ENCODE results near the gene MCRIP1.

MCRIP1 gene

GRCh38 chr17:81833160-81833920, at the start of gene MCRIP1:
Gene MCRIP1 (minus strand): TSS chr17:81833291. CDS start chr17:81824506, 8,785 bp downstream.
- peak; percentile 91 for DNase-seq

GRCh38 chr17:81879121-81879520, 46.0 kb upstream of the MCRIP1 start:
- DNase-seq = no peak

GRCh38 chr17:81878294-81878693, 45.2 kb upstream of the MCRIP1 start:
- no peak for DNase-seq

- DNase-seq = no peak
Observed at GRCh38 chr17:81877569-81877968, 44.5 kb upstream of the MCRIP1 start.

- DNase-seq = peak; percentile 65
Observed at GRCh38 chr17:81871387-81872230, 38.5 kb upstream of the MCRIP1 start.

GRCh38 chr17:81870981-81871386, 37.9 kb upstream of the MCRIP1 start, which contains the start of gene ARHGDIA:
Gene ARHGDIA (minus strand): TSS chr17:81871337. CDS start chr17:81869930, 1,407 bp downstream.
- DNase-seq = no peak

GRCh38 chr17:81870131-81870980, 37.3 kb upstream of the MCRIP1 start:
- no peak for DNase-seq

GRCh38 chr17:81869221-81870130, 36.4 kb upstream of the MCRIP1 start:
- no peak for DNase-seq

- peak; percentile 41 for DNase-seq
Observed at GRCh38 chr17:81868674-81869220, 35.7 kb upstream of the MCRIP1 start.

- DNase-seq = no peak
Observed at GRCh38 chr17:81867991-81868673, 35.0 kb upstream of the MCRIP1 start.

GRCh38 chr17:81867170-81867990, 34.3 kb upstream of the MCRIP1 start:
- DNase-seq = no peak

GRCh38 chr17:81866440-81867169, 33.5 kb upstream of the MCRIP1 start:
- DNase-seq = no peak

- DNase-seq = no peak
Observed at GRCh38 chr17:81865733-81866439, 32.8 kb upstream of the MCRIP1 start.

GRCh38 chr17:81865358-81865732, 32.3 kb upstream of the MCRIP1 start:
- no peak for DNase-seq

- no peak for DNase-seq
Observed at GRCh38 chr17:81863833-81864768, 31.0 kb upstream of the MCRIP1 start.

- no peak for DNase-seq
Observed at GRCh38 chr17:81863123-81863675, 30.1 kb upstream of the MCRIP1 start.
